ENCODE results near the gene ITGB3BP. TPM values are rescaled to one million over a fixed set of nuclear protein-coding genes. Genes with fewer than 3 reads are reported as not detected.

Gene ITGB3BP
- total RNA-seq, 1 experiment from 2014 or later, result 75.0 TPM

- intact Hi-C loops (cut with micrococcal nuclease; ENCODE audit: unreplicated experiment), result no loop called here
- CTCF ChIA-PET, result no interaction called here
- Histone ChIP-seq H3K4me1 (ENCODE audit: insufficient read depth, low read length, poor library complexity, severe bottlenecking) (no peaks in the 10 kb centered on the region), H3K4me3 (ENCODE audit: low read depth, low read length, poor library complexity, severe bottlenecking) (no peak overlapping the region), H3K27me3 (replicated peaks; ENCODE audit: insufficient read depth, low read depth, low read length, poor library complexity) (no peaks in the 10 kb centered on the region), H3K9me3 (ENCODE audit: low read depth, low read length, poor library complexity, severe bottlenecking) (no peaks in the 10 kb centered on the region), H3K36me3 (ENCODE audit: insufficient read depth, low read length, poor library complexity, severe bottlenecking) (peaks cover 6% of the 10 kb centered on the region), H3K27ac (ENCODE audit: low read depth, low read length, poor library complexity, severe bottlenecking) (no peak overlapping the region)
- no TSS peak for BruUV-seq (replicated peaks)
- POLR2A ChIA-PET (ENCODE audit: low non-redundant PET), result no interaction called here
- TF ChIP-seq EZH2 (IDR thresholded peaks at IDR 0.05; ENCODE audit: borderline replicate concordance, low read depth, low read length, poor library complexity, severe bottlenecking) (no peak), CTCF (conservative IDR thresholded peaks at IDR 0.05; ENCODE audit: low read depth, low read length) (no peak)
- DNase-seq (ENCODE audit: low spot score), result no peak
Measured at GRCh38 chr1:63401945-63402344, 121.1 kb downstream of the ITGB3BP start.

Other genes with a start within 250 kb of the ITGB3BP start
- gene FOXD3, start 200.7 kb downstream of the ITGB3BP start, total RNA-seq (2021), result 4.5 and 4.7 TPM in 2 replicates
- 33.0 and 33.4 TPM in 2 replicates for gene ALG6, start 155.6 kb downstream of the ITGB3BP start, total RNA-seq (2021)
- gene EFCAB7, start 300 bp upstream of the ITGB3BP start, total RNA-seq (2021), result 17.8 and 21.6 TPM in 2 replicates
- gene PGM1, start 70.2 kb upstream of the ITGB3BP start, total RNA-seq (2021), result 10.7 and 12.1 TPM in 2 replicates

Measured in A673 (cell line).